Ishikawa (cell line): ENCODE results near the gene COL12A1.

Source experiments
- CEBPB ChIP-seq: IDR thresholded peaks from 2 replicates; pipeline ENCODE4 v1.6.1; 2012
- EP300 ChIP-seq: IDR thresholded peaks from 2 replicates; pipeline ENCODE4 v1.6.1; 2012; ENCODE audit warnings: borderline replicate concordance
- FOXM1 ChIP-seq: IDR thresholded peaks from 2 replicates; pipeline ENCODE4 v1.6.1; 2012; ENCODE audit warnings: low read depth, borderline replicate concordance
- RAD21 ChIP-seq: IDR thresholded peaks from 2 replicates; pipeline ENCODE4 v1.6.1; 2012; ENCODE audit warnings: low read depth
- TAF1 ChIP-seq: IDR thresholded peaks from 2 replicates; pipeline ENCODE4 v1.6.1; 2012; ENCODE audit warnings: low read depth, mild to moderate bottlenecking
- TCF12 ChIP-seq: IDR thresholded peaks from 2 replicates; pipeline ENCODE4 v1.6.1; 2012; ENCODE audit warnings: low read depth
- YY1 ChIP-seq: IDR thresholded peaks from 2 replicates; pipeline ENCODE4 v1.6.1; 2012; ENCODE audit warnings: low read depth
- TF ChIP-seq, protein P1 (sequence below): IDR thresholded peaks from 2 replicates; pipeline ENCODE4 v1.6.1; 2012
- TF ChIP-seq, protein P2 (sequence below): IDR thresholded peaks from 2 replicates; pipeline ENCODE4 v1.6.1; 2012; ENCODE audit warnings: low read depth, mild to moderate bottlenecking

DNA sequence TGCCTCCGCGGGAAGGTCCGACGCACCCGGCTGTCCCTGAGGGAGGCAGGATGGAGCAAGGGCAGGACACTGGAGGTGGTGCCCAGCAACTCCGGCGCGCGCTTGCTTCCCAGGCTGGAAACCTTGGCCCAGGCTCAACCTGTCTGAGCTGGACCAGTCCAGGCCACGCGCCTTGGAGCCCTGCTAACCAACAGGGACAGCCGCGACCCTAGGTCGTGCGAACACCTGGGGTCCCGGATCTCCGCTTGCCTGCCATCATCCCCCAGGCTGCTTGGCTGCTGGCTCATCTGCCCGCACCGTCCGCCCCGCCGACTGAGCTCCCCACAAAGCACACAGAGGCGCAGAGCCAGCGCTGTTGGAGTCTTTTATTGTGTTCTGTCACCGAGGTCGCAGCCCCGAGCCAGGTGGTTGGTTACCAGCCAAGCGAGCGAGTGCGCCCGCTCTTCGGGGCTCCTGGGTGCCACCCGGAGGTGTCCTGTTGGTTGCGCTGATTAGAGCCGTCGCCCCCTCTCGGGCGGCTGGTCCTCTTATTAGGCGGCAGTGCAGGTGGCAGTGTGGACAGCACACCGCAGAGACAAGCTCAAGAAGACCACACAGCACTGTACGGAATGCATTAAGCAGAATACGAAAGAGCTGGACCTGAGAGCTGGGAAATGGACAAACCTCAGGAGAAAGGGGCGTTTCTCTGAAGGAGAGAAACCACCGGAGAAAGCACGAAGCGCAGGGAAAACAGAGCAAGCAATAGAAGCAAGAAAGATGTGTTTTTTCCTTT, 3.8 kb downstream of the COL12A1 start:
- no peak for TF ChIP-seq TCF12
- no peak for TF ChIP-seq CEBPB
- TF ChIP-seq EP300, result no peak
- TF ChIP-seq, protein P1, sequence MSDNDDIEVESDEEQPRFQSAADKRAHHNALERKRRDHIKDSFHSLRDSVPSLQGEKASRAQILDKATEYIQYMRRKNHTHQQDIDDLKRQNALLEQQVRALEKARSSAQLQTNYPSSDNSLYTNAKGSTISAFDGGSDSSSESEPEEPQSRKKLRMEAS, result no peak
- TF ChIP-seq YY1, result no peak
- TF ChIP-seq FOXM1, result no peak
- TF ChIP-seq TAF1, result no peak
- TF ChIP-seq, protein P2, sequence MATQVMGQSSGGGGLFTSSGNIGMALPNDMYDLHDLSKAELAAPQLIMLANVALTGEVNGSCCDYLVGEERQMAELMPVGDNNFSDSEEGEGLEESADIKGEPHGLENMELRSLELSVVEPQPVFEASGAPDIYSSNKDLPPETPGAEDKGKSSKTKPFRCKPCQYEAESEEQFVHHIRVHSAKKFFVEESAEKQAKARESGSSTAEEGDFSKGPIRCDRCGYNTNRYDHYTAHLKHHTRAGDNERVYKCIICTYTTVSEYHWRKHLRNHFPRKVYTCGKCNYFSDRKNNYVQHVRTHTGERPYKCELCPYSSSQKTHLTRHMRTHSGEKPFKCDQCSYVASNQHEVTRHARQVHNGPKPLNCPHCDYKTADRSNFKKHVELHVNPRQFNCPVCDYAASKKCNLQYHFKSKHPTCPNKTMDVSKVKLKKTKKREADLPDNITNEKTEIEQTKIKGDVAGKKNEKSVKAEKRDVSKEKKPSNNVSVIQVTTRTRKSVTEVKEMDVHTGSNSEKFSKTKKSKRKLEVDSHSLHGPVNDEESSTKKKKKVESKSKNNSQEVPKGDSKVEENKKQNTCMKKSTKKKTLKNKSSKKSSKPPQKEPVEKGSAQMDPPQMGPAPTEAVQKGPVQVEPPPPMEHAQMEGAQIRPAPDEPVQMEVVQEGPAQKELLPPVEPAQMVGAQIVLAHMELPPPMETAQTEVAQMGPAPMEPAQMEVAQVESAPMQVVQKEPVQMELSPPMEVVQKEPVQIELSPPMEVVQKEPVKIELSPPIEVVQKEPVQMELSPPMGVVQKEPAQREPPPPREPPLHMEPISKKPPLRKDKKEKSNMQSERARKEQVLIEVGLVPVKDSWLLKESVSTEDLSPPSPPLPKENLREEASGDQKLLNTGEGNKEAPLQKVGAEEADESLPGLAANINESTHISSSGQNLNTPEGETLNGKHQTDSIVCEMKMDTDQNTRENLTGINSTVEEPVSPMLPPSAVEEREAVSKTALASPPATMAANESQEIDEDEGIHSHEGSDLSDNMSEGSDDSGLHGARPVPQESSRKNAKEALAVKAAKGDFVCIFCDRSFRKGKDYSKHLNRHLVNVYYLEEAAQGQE, result no peak
- TF ChIP-seq RAD21, result no peak
